GM11168 (cell line): ENCODE measurements around the gene PPP1R26.
"Not testable (repeated sequence)": the region's sequence is repeated elsewhere in the genome, so short reads cannot be mapped to it uniquely, and the experiment has no call there.

Source experiments
- in situ Hi-C: fragments of 300-500 bp; cut with MboI; formaldehyde crosslinking; loops from one replicate; pipeline ENCODE4 v1.12.0; 2022; ENCODE audit warnings: low sequenced_read_pairs; ENCODE audit not compliant: unreplicated experiment

Gene PPP1R26

GRCh38 chr9:135519179-135519971 lies 39.8 kb downstream of the PPP1R26 start:
- in situ Hi-C loops = no loop called here

- in situ Hi-C loops = no loop called here
Measured at GRCh38 chr9:135520916-135521607, 41.5 kb downstream of the PPP1R26 start, which contains the start of gene LCN1. LCN1 (plus strand) TSS chr9:135521440; CDS start chr9:135521498, 58 bp downstream.

- in situ Hi-C loops = no loop called here
Measured at GRCh38 chr9:135521608-135522095, 42.1 kb downstream of the PPP1R26 start.

DNA sequence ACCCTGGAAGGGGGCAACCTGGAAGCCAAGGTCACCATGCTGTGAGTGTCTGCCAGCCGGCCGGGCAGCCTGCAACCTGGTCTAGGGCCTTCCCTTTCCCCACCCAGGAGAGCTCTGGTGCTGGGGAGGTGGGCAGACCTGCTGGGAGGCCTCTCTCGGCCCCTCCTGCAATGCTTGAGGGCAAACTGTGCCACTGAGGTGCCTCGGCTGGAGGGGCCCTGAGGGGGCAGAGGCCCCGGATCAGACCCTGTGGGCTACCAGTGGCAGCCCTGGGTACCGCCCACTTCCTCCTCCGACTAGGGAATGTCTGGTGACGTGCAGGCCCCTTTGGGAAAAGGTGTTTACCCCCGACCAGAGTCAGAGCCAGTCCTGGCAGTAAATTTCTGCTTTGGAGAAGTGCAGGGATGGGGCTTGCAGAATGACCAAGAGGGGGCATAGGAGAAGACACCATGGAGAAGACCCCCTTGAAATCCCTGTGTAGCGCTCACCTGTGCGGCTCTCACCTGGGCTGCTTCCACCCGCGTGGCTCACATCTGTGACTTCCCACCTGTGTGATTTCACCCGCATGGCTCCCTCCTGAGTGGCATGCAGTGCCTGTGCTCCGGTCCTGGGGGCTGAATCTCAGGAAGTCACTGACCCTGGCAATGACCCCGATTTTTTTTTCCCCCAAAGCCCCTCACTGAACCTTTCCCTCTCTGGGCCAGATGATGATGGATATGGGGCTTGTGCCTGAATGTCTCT lies 42.7 kb downstream of the PPP1R26 start:
- in situ Hi-C loops = no loop called here

DNA sequence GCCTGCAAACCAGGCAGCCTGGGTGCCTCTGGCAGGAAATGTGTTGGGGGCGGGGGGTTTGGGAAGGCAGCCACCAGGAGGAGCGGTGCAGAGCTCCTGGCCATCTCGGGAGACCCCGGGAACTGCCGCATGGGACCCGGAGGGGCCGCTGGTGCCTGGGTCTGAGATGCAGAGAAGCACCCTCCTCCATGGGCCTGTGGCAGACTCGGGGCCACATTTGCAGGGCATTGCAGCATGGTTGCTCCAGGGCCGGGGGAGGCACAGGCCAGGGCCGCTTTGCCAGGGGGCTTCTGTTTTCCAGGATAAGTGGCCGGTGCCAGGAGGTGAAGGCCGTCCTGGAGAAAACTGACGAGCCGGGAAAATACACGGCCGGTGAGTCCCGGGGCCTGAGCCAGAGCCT lies 43.3 kb downstream of the PPP1R26 start:
- in situ Hi-C loops = no loop called here

GRCh38 chr9:135523521-135524129 lies 44.0 kb downstream of the PPP1R26 start:
- in situ Hi-C loops = no loop called here

- in situ Hi-C loops = no loop called here
Measured at GRCh38 chr9:135524130-135524861, 44.7 kb downstream of the PPP1R26 start.

GRCh38 chr9:135525241-135526088 lies 45.9 kb downstream of the PPP1R26 start:
- in situ Hi-C loops = no loop called here

DNA sequence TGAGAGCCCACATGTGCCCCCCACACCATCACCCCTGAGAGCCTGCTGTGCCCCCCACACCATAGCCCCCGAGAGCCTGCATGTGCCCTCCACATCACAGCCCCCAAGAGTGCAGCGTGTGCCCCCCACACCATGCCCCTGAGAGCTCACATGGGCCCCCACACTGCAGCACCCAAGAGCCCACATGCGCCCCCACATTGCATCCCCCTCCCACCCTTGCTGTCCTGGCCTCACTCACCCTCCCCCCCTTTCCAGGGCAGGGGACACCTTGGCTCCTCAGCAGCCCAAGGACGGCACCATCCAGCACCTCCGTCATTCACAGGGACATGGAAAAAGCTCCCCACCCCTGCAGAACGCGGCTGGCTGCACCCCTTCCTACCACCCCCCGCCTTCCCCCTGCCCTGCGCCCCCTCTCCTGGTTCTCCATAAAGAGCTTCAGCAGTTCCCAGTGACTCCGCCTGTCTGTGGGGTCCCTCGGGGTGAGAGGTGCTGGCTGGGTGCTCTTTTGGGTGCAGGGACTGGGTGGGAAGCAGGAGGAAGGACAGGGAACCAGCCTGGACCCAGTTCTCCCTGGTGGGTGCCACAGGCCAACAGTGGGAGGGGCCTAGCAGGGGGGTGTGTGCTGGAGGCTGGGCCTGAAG lies 46.6 kb downstream of the PPP1R26 start:
- in situ Hi-C loops = no loop called here

- in situ Hi-C loops = no loop called here
Measured at GRCh38 chr9:135526730-135527571, 47.4 kb downstream of the PPP1R26 start.

DNA sequence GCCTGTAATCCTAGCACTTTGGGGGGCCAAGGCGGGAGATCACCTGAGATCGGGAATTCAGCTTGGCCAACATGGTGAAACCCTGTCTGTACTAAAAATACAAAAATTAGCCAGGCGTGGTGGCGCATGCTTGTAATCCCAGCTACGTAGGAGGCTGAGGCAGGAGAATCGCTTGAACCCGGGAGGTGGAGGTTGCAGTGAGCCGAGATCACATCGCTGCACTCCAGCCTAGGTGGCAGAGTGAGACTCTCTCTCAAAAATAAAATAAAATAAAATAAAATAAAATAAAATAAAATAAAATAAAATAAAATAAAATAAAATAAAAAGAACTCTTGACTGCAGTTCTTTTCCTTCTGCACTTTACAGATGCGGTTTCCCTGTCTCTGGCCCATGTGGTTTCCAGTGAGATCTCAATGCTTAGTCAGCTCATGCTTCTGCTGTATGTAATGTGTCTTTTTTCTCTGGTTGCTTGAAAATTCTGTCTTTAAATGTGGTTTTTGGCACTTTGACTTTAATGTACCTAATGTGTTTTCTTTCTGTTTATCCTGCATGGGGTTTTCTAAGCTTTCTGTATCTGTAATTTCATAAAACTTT lies 49.4 kb downstream of the PPP1R26 start:
- in situ Hi-C loops = not testable (repeated sequence)

GRCh38 chr9:135530146-135530545 lies 50.6 kb downstream of the PPP1R26 start:
- in situ Hi-C loops = no loop called here

DNA sequence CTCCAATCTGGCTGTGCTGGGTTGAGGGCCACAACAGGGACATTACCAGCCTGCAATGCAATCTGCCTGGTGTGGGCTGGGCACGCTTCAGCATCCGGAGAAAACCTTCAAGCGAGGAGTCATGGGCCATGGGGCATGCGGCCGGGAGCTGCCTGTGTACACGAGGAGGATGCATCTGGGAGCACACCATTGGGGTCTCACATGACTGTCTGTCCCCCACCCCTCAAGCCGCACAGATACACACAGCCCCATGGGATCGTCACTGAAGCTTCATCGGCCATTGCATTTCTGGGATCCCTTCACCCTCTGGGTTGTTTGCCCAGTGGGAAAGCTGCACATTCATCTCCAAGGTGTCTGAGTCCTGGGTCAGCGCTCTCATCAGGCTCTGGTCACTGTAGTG lies 51.5 kb downstream of the PPP1R26 start:
- in situ Hi-C loops = no loop called here

- in situ Hi-C loops = no loop called here
Measured at GRCh38 chr9:135533113-135533512, 53.5 kb downstream of the PPP1R26 start.

GRCh38 chr9:135533674-135534073 lies 54.1 kb downstream of the PPP1R26 start:
- in situ Hi-C loops = no loop called here

DNA sequence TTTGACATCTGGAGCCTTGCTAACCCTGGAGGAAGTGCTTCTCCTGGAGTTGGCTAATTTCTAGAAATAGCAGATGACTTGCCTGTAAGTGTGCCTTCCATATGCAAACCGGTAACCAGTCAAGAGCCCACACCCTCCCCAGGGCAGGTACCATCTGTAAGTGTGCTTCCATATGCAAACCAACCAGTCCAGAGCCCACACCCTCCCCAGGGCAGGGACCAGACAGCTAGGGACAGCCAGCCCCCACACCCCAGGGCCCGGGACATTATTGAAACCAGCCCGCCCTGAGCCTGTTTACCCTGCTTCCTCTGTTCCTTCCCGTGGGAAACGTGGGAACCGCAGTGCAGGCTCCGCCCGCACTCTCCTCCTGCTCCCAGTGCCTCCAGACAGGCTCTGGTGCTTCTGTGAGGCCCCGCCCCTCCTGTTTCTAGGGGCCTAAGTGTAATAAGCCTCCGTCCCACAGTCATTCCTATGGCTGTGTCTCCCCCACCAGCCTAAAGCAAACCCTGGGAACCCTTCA lies 54.7 kb downstream of the PPP1R26 start:
- in situ Hi-C loops = not testable (repeated sequence)

DNA sequence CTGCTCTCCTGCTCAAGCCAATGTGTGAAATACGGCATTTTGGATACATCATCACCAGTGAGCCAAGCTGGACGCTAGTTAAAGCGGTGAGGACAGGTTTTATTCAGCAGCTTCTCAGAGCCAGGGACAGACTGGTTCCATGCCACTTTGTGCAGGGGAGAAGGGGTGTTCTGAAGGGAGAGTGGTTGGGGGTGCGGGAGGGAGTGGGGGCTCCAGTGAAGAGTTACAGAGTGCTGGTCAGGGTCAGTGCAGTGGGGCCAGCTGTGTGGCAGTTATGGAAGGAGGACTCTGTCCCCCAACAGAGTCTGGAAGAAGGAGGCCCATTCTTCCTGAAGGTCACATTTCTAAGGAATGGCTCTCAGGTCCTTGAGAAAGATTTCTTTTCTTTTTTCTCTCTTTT lies 55.2 kb downstream of the PPP1R26 start:
- in situ Hi-C loops = not testable (repeated sequence)
